Measurements from ENCODE around the gene KCNAB2.

The KCNAB2 gene

DNA sequence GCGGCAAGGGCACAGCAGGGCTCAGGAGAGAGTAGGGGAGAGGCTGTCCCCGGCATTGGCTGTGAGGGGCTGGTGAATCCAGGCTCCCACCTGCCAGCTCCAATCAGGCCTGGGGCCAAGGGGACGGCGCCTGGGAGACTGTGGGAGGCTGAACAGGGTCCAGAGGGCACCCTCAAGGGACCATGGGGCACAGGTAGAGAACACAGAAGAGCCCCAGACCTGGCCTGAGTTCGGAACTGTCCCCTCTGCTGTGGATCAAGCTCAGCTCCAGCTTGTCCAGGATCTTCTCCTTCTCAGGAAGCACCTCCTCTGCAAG, 67.0 kb downstream of the KCNAB2 start:
- DNase-seq: no peak

DNA sequence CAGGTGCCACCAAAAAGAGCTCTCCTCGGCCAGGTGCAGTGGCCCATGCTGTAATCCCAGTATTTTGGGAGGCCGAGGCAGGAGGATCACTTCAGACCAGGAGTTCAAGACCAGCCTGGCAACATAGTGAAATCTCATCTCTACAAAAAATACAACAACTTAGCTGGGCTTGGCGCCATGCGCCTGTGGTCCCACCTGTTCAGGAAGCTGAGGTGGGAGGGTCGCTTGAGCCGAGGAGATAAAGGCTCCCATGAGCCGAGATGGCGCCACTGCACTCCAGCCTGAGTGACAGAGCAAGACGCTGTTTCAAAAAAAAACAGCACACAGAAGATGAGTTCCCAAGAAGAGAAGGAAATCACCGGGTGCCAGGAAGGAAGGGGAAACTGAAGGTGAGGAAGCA, 67.4 kb downstream of the KCNAB2 start:
- DNase-seq: no peak

DNA sequence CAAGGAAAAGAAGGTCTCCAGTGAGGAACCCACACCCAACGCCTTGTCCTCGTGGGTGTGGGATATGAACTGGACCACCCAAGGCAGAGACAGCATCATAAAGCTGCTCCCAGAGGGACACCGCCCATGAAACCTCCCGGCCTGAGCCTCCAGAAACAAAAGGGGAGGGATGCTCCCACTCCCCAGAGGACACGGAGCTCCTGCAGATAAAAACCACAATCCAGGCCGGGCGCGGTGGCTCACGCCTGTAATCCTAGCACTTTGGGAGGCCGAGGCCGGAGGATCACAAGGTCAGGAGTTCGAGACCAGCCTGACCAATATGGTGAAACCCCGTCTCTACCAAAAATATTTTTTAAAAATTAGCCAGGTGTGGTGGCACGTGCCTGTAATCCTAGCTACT, 68.1 kb downstream of the KCNAB2 start:
- no peak for DNase-seq

DNA sequence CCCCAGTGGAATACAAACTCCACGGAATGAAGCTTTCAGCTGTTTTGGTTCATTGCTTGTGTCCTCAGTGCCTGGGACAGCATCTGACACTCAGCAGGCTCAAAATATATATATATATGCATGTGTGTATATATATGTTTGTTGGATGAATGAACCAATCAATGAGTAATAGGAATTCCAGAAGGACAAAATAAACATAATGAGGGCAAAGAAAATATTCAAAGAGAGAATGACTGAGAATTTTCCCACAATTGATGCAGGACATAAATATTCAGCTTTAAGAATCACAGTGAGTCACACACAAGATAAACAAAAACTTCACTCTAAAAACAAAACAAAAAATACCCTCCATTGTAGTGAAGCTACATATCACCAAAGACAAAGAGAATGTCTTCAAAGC, 70.4 kb downstream of the KCNAB2 start:
- no peak for DNase-seq

DNA sequence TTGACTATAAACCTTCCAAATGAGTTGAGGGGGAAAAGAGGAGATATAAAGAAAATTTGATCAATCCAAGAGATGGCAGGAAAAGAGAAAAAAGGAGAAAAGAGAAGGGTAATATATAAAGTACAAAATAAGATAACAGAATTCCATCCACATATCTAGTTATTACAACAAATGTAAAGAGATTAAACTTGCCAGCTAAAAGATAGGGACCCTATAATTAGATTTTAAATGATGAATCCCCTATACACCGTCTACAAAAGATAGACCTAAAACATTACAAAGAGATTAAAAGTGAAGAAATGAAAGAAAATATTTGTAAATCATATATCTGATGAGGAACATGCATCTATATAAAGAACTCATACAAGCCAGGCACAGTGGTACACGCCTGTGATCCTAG, 71.4 kb downstream of the KCNAB2 start:
- no peak for DNase-seq

DNA sequence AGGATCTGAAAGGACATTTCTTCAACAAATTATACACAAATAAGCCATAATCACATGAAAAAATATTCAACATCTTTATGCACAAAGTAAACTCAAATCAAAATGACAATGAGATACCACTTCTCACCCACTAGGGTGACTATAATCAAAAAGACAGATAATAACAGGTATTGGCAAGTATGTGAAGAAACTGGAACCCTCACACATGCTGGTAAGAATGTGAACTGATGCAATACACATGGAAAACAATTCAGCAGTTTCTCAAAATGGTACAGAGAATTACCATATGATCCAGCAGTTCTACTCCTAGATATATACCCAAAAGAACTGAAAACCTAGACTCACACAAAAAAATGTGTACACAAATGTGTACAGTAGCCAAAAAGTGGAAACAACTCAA, 71.9 kb downstream of the KCNAB2 start:
- DNase-seq: no peak

DNA sequence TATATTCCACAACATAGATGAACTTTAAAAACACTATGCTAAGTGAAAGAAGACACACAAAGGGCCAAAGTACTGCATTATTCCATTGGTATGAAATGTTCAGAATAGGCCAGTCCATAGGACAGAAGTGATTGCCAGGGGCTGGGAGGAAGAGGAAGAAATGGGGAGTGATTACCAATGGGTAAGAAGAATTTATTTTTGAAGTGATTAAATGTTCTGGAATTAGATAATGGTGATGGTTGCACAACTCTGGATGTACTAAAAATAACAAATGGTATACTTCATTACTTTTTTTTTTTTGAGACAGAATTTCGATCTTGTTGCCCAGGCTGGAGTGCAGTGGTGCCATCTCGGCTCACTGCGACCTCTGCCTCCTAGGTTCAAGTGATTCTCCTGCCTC, 72.7 kb downstream of the KCNAB2 start:
- no peak for DNase-seq

DNA sequence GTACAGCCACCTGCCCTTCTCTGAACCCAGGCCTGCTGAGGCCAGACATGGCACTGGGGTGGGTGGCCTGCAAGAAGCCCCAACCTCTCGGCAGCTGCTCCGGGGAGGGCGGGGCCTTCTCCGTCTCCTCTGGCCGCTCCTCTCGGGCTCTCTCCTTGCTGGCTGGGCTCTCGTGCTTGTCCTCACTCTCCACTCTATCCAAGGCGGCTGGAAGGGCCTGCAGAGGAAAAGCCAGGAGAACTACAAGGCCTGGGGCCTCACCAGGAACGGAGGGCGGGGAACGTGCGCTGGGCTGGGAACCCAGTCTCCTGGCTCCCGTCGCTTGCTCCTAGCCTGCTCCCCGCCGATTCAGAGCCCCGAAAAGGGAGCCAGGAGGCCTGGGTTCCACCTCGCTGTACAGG, 75.3 kb downstream of the KCNAB2 start:
- no peak for DNase-seq

DNA sequence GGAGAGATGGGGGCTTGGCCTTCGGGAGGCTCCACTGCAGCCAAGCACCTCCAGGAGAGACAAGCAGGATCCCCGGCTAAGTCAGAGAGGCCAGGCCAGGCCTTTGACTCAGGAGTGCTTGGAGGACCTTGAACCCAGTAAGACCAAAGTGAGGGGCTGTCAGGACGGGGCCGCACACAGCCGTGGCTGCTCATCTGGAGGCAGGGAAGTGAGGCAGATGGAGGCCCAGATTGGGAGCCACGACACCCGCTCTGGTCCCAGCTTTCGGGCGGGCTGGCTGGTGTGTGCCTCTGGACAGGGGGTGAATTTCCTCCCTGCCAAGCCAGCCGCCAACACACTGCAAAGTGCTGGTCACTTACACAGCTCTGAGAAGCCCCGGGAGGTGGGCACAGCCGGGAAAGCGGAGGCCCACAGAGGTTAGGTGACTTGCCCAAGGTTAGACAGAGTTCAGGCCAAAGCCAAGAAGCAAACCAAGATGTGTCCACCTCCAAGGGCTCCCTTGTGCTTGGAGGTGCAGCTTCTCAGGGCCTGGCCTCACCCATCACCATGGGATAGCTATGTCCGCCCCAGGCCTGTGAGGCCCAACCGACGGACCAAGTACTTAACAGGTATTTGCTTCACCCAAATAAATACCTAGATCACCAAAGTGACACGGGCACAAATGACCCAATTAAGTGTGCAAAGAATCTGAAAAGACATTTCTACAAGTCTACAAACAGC, 76.1 kb downstream of the KCNAB2 start:
- peak; percentile 8 for DNase-seq

DNA sequence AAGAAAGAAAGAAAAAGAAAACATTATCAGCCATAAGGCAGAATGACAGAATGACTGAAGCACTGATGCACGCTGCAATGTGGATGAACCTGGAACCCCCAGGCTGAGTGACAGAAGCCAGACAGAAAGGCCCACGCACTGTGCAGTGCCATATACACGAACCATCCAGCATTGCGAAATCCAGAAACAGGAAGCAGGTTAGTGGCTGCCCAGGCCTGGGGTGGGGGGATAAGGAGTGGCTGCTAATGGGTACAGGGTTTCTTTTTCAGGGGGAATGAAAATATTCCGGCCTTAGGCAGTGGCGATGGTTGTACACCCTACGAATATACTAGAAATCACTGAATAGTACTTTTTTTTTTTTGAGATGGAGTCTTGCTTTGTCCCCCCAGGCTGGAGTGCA, 77.4 kb downstream of the KCNAB2 start:
- DNase-seq: peak; percentile 12

DNA sequence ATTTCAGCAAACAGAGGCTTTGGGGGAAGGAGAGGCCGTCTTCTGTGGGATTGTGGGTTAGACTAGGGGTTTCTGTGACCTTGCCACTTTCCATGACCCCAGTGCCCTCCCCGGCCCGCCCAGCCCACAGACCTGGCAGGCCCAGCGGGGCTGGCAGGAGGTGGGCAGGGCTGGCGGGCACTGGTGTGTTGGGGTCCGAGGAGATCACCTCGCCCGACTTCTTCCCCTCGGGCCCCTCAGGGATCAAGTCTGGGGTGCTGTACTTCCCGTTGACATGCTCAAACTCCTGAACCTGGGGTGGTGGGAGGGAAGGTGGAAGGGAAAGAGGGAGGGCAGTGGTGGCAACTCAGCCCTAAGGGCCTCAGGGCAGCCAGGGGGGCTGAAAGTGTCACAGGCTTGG, 78.1 kb downstream of the KCNAB2 start:
- peak; percentile 10 for DNase-seq

DNA sequence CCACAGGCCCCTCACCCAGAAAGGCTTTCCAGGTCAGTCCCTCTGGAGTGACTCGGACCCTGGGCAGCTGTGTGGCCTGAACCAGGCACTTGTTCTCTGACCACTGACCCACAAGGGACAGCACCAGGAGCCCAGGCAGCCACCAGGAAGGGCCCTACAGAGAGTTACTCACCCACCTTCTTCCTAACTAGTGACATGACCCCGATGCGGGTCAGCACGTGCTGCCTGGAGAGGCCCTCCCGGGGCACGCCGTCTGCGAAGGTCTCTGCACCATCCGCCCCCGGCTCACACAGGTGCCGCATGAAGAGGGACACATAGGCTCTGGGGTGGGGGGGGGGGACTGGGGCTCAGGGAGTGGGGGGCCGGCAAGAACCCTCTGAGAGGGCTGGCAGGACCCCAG, 78.7 kb downstream of the KCNAB2 start:
- DNase-seq: no peak

DNA sequence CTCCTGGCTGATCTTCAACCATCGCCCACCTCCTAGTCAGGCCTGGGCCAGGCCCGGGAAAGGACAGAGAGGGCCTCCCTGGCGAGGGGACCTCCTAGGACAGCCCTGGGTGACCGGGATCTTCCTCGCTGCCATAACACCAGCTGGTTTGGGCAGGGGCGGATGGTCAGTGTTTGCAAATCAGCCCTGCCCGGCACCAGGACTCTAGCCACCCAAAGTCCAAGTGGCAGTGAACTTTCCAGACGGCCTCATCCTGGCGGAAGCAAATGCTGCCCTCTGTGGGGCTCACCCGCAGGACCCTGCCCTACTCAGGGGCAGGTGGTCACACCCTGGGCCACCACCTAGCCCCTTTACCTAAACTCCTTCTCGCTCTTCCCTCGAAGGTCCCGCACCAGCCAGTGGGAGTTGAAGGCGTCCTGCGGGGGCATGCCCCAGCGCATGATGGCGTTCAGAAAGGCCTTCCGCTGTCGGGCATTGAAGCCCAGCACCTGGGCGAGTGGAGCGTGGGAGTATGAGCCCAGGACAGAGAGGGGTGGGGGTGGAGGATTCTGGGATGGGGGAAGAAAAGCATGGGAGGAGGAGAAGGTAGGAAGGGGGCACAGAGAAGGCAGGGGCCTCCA, 79.2 kb downstream of the KCNAB2 start:
- peak; percentile 13 for DNase-seq

DNA sequence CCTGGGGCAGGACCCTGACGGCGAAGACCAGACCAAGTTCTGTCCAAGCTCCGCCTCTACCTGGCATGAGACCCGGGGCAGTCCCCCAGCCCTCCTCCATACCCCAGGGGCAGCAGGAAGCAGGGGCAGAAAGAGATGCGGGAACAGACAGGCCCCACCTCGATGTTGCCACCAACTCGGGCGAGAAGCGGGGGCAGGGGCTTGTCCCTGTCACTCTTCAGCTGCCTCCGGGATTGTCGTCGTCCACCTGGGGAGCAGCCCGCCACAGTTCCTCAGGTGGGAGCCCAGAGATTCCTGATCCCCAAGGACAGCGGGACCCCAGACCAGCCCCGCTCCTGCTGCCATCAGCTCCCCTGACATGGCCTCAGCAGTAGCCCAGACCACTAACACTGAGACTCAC, 79.7 kb downstream of the KCNAB2 start:
- peak; percentile 13 for DNase-seq

DNA sequence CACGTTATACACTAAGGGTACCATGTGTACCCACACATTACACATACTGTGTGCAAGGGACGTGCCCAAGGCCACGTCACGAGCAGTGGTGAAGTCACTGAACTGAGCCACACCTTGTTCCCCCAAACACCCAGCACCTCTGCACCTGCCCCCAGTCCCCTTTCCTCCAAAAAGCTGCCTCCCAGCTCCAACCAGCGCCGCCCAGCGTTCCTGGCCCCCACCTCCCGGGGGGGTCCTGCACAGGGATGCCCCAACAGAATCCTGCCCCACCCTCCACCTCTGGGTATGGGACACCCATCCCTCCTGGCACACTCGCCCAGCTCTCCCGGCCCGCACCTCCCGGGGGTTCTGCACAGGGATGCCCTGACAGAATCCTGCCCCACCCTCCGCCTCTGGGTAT, 80.3 kb downstream of the KCNAB2 start:
- DNase-seq: no peak

DNA sequence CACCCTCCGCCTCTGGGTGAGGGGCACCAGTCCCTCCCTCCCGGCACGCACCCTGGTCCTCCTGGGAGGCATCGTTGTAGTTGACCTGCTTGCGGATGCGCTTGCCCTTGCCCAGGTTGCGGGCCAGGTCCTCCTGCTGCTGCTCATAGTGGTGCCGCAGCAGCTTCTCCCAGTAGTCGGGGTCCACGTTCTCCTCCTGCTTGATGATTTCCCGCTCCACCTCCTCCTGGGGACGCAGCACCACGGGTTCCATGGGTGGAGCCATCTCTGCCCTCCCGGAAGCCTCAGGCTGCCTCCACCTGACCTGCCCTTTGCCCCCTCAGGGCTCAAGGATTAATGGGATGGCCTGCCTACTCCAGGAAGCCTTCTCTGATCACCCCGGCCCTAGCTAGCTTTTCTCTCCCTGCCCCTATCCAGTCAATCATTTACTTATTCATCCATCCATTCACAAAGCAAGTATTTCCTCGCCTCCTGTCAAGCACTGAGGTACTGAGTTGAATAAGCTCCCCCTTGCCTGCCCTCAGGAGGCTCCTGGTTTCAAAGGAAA, 80.9 kb downstream of the KCNAB2 start:
- DNase-seq: peak; percentile 5

DNA sequence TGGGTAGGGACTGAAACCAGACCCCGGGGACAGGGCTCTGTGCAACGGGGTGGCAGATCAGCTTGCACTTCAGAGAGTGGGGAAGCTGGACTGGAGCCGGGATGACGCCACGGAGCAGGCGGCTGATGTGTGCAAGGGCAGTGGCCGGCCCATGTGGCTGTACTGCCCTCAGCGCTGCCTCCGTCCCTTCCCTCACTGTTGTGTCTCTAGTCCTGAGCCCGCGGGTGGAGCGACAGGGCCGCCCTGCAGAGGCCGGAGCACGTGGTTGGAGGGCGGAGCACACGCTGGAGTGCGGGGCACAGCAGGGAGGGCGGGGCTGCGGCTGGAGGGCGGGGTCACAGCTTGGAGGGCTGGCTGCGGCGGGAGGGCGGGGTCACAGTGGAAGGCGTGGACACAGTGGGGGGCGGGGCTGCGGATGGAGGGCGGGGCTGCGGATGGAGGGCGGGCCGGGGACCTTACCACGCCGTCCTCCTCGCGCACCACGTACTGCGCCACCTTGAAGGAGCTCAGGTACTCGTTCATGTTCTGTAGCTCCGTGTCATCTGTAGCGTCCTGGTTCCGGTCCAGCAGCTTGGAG, 82.0 kb downstream of the KCNAB2 start:
- peak; percentile 77 for DNase-seq

DNA sequence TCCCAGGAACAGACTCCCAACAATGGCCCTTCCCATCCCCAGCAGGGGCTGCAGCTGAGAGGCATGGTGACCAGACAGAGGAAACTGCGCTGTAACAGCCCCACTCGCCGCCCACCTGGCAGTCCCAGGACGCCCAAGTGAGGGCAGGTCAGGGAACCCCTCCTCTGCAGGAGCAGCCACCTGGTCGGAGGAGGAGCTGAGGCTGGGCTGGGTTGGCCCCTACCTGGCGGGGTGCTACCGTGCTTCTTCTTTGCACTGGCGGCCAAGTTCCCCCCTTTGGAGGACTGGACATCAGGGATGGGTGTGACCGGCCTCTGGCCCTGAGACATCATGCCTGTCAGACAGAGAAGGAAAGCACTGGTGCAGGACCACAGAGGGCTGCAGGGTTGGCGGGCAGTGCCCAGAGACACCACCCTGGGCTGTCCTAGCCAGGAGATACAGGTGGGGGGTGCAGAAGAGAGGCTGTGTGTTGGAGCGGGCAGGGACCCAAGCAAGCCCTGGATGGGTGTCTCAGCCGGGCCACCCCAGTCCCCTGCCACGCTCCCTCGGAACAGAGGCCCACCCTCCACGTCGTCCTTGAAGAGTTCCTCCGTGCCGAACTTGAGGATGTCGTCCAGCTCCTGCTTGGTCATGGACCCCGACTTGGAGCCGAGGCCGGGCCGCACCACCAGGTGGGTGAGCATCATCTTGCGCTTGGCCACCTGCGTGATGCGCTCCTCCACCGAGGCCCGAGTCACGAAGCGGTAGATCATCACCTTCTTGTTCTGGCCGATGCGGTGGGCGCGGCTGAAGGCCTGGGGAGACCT, 82.8 kb downstream of the KCNAB2 start:
- DNase-seq: peak; percentile 11

DNA sequence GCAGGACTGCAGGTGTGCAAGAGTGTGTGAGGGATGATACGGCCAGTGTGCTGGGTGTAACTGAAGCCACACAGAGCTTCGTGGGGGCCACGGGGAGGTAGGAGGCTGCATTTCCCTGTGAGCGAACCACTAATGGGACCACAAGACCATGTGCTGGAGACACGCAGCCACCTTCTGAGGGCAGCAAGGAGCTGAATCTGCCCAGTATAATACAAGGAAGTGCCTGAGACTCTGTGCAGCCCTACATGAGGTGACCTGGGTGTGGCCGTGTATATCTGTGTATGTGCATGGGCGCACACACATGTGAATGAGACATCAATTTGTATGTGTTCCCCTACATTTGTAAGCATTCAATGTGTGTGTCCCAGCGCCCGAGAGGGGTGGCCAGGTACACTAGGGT, 83.6 kb downstream of the KCNAB2 start:
- peak; percentile 11 for DNase-seq

DNA sequence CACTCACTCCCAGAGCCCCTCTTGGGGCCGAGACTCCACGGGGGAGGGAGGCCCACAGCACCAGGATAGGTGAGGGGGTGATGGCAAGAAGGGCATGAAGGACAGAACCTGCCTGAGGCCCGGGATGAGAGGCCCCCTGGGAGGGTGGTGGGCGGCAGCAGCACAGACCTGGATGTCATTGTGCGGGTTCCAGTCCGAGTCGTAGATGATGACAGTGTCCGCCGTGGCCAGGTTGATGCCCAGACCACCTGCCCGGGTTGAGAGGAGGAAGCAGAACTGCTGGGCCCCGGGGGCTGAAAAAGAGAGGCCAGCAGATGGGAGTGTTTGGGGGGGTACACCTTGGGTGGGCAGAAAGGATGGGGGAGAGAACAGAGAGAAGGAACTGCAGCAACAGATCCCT, 84.3 kb downstream of the KCNAB2 start:
- no peak for DNase-seq

DNA sequence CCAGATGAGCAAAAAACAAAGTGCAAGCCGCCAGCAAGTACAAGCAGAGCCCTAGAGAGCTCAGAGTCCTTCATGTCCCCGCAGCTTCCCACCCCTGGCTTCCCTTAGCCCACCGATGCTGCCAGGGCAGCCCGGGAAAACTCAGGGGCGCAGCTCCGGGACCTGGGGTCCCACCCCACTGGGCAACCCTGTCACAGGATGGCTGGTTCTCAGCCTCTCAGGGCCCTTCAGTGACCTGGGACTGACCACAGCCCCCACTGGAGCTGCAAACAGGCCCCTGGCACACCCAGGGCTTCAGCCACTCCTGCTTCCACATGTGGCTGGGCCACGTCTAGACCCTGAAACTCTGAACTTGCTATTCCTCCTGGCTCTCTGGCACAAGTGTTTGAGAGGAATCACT, 84.9 kb downstream of the KCNAB2 start:
- no peak for DNase-seq

DNA sequence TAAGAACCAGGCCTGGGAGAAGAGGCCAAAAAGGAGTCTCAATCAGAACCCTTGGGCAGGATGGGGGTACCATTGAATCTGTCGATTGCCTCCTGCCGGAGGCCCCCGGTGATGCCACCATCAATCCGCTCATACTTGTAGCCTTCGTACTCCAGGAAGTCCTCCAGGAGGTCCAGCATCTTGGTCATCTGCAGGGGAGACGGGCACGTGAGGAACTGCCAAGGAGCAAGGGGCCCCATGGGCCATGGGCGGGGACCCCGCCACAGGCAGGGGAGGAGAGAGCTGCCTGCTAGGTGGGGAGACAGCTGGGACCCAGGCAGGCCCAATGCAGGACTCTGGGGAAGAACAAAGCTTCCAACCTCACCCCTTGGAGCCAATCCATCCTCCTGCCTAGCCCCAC, 85.9 kb downstream of the KCNAB2 start:
- DNase-seq: no peak

DNA sequence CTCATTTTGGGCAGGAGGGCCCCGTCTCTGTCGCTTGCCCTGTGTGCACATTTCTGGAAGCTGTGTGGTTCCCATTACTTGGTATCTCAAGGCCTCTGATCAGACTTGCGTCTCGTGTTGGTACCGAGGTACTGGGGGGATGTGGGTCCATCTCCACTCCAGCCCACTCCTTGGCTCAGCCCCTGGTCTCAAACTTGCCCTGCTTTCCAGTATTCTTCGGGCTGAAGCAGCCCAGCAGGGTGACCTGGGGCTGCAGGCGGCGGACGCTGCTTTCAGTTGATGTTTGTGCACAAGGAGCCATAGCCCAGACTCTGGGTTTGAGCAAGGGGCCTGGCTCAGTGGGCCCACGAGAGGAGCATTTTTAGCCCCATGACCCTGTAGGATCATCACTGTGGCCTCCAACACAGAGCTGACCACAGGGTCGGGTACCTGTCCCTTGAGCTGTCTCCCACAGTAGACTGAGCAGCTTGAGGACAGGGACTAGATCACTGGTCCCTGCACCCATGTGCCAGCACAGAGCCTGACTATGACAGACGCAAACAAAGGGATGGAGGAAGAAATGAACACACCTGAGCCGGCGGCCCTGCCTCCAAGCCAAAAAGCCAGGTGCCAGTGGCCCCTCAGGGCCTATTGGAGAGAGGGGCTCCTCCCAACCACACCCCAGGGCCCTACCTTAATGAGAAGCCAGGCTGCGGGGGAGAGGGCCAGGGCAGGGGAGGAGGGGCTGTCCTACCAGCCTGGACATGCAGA, 87.6 kb downstream of the KCNAB2 start:
- no peak for DNase-seq
